ENCODE results near the gene EMC8. TPM values are rescaled to one million over a fixed set of nuclear protein-coding genes. Genes with fewer than 3 reads are reported as not detected.

Gene EMC8
- total RNA-seq, 1 donor from 2014 or later: 22.5 TPM

- no peak for DNase-seq
- TF ChIP-seq, protein P1, sequence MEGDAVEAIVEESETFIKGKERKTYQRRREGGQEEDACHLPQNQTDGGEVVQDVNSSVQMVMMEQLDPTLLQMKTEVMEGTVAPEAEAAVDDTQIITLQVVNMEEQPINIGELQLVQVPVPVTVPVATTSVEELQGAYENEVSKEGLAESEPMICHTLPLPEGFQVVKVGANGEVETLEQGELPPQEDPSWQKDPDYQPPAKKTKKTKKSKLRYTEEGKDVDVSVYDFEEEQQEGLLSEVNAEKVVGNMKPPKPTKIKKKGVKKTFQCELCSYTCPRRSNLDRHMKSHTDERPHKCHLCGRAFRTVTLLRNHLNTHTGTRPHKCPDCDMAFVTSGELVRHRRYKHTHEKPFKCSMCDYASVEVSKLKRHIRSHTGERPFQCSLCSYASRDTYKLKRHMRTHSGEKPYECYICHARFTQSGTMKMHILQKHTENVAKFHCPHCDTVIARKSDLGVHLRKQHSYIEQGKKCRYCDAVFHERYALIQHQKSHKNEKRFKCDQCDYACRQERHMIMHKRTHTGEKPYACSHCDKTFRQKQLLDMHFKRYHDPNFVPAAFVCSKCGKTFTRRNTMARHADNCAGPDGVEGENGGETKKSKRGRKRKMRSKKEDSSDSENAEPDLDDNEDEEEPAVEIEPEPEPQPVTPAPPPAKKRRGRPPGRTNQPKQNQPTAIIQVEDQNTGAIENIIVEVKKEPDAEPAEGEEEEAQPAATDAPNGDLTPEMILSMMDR (IDR thresholded peaks at IDR 0.05; ENCODE audit: borderline replicate concordance): no peak
- Histone ChIP-seq H3K4me3 (no peak overlapping the region), H3K9me3 (replicated peaks) (no peaks in the 10 kb centered on the region), H3K36me3 (peaks cover 56% of the 10 kb centered on the region), H3K27ac (replicated peaks) (peak overlapping the region; percentile 12), H3K27me3 (ENCODE audit: low read depth) (no peaks in the 10 kb centered on the region), H3K4me1 (peaks cover 11% of the 10 kb centered on the region)
- intact Hi-C loops (cut with micrococcal nuclease): no loop called here
These were observed 21.6 kb downstream of the EMC8 start for GRCh38 chr16:85777583-85778310.

DNA sequence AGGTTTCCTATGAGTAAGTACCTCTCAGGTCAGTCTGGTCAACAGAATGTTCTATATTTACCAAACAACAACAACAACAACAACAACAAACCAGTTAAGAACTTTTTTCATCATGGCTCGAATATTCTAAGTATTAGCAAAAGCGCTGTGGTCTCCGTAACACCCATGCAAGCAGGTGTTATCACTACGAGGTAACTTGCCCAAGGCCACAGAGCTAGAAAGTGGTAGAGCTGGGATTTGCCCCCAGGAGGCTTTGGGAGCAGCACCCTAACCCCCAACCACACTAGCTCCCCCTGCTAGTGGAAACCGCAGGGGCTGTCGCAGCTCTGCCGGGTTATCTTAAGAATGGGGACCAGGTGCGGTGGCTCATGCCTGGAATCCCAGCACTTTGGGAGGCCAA, 24.5 kb downstream of the EMC8 start:
- H3K9me3 ChIP-seq (replicated peaks): no peaks in the 10 kb centered on the region
- H3K27ac ChIP-seq (replicated peaks): no peak overlapping the region
- H3K4me1 ChIP-seq: no peaks in the 10 kb centered on the region
- intact Hi-C loops (cut with micrococcal nuclease): no loop called here
- no peaks in the 10 kb centered on the region for H3K27me3 ChIP-seq (ENCODE audit: low read depth)
- H3K36me3 ChIP-seq: peaks cover 43% of the 10 kb centered on the region
- TF ChIP-seq, protein P1 (IDR thresholded peaks at IDR 0.05; ENCODE audit: borderline replicate concordance): no peak
- no peak for DNase-seq
- H3K4me3 ChIP-seq: no peak overlapping the region

- Histone ChIP-seq H3K9me3 (replicated peaks) (no peaks in the 10 kb centered on the region), H3K36me3 (peaks cover 36% of the 10 kb centered on the region), H3K4me1 (no peaks in the 10 kb centered on the region), H3K27me3 (ENCODE audit: low read depth) (no peaks in the 10 kb centered on the region), H3K27ac (replicated peaks) (no peak overlapping the region), H3K4me3 (no peak overlapping the region)
- intact Hi-C loops (cut with micrococcal nuclease): no loop called here
- TF ChIP-seq, protein P1 (IDR thresholded peaks at IDR 0.05; ENCODE audit: borderline replicate concordance): no peak
- no peak for DNase-seq
These were observed 25.2 kb downstream of the EMC8 start for GRCh38 chr16:85774136-85774535.

- H3K4me3 ChIP-seq: no peak overlapping the region
- no peaks in the 10 kb centered on the region for H3K4me1 ChIP-seq
- H3K36me3 ChIP-seq: peaks cover 25% of the 10 kb centered on the region
- no peak overlapping the region for H3K27ac ChIP-seq (replicated peaks)
- intact Hi-C loops (cut with micrococcal nuclease): no loop called here
- TF ChIP-seq, protein P1 (IDR thresholded peaks at IDR 0.05; ENCODE audit: borderline replicate concordance): no peak
- no peaks in the 10 kb centered on the region for H3K27me3 ChIP-seq (ENCODE audit: low read depth)
- no peak for DNase-seq
- no peaks in the 10 kb centered on the region for H3K9me3 ChIP-seq (replicated peaks)
These were observed 26.3 kb downstream of the EMC8 start for GRCh38 chr16:85773044-85773443.

GRCh38 chr16:85770741-85771140, 28.6 kb downstream of the EMC8 start:
- Histone ChIP-seq H3K27me3 (ENCODE audit: low read depth) (no peaks in the 10 kb centered on the region), H3K9me3 (replicated peaks) (no peaks in the 10 kb centered on the region), H3K27ac (replicated peaks) (no peak overlapping the region), H3K36me3 (peaks cover 7% of the 10 kb centered on the region), H3K4me3 (no peak overlapping the region), H3K4me1 (no peaks in the 10 kb centered on the region)
- TF ChIP-seq, protein P1 (IDR thresholded peaks at IDR 0.05; ENCODE audit: borderline replicate concordance): no peak
- DNase-seq: no peak
- intact Hi-C loops (cut with micrococcal nuclease): no loop called here
